ENCODE data around the gene ATRNL1. TPM values are rescaled to one million over a fixed set of nuclear protein-coding genes. Genes with fewer than 3 reads are reported as not detected.

ATRNL1 gene
- total RNA-seq, 1 donor from 2014 or later: 24.2 TPM

GRCh38 chr10:115657161-115657860 lies 564.1 kb downstream of the ATRNL1 start:
- Mint-ChIP-seq H3K4me3 (ENCODE audit: low read depth) (no peak overlapping the region), H3K36me3 (ENCODE audit: insufficient read depth) (no peaks in the 10 kb centered on the region), H3K4me1 (ENCODE audit: low read depth) (peaks cover 7% of the 10 kb centered on the region), H3K27me3 (no peaks in the 10 kb centered on the region), H3K9me3 (ENCODE audit: low read depth) (peaks cover 3% of the 10 kb centered on the region), H3K27ac (no peak overlapping the region)
- TF ChIP-seq, protein P1, sequence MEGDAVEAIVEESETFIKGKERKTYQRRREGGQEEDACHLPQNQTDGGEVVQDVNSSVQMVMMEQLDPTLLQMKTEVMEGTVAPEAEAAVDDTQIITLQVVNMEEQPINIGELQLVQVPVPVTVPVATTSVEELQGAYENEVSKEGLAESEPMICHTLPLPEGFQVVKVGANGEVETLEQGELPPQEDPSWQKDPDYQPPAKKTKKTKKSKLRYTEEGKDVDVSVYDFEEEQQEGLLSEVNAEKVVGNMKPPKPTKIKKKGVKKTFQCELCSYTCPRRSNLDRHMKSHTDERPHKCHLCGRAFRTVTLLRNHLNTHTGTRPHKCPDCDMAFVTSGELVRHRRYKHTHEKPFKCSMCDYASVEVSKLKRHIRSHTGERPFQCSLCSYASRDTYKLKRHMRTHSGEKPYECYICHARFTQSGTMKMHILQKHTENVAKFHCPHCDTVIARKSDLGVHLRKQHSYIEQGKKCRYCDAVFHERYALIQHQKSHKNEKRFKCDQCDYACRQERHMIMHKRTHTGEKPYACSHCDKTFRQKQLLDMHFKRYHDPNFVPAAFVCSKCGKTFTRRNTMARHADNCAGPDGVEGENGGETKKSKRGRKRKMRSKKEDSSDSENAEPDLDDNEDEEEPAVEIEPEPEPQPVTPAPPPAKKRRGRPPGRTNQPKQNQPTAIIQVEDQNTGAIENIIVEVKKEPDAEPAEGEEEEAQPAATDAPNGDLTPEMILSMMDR (IDR thresholded peaks at IDR 0.05; ENCODE audit: unreplicated experiment): no peak
- no peak for DNase-seq (ENCODE audit: low spot score, unreplicated experiment)

GRCh38 chr10:115659616-115660015 lies 566.5 kb downstream of the ATRNL1 start:
- no peaks in the 10 kb centered on the region for H3K4me1 Mint-ChIP-seq (ENCODE audit: low read depth)
- no peaks in the 10 kb centered on the region for H3K36me3 Mint-ChIP-seq (ENCODE audit: insufficient read depth)
- no peak for DNase-seq (ENCODE audit: low spot score, unreplicated experiment)
- peaks cover 3% of the 10 kb centered on the region for H3K9me3 Mint-ChIP-seq (ENCODE audit: low read depth)
- TF ChIP-seq, protein P1 (IDR thresholded peaks at IDR 0.05; ENCODE audit: unreplicated experiment): no peak
- no peak overlapping the region for H3K27ac Mint-ChIP-seq
- H3K4me3 Mint-ChIP-seq (ENCODE audit: low read depth): no peak overlapping the region
- no peaks in the 10 kb centered on the region for H3K27me3 Mint-ChIP-seq

- TF ChIP-seq, protein P1 (IDR thresholded peaks at IDR 0.05; ENCODE audit: unreplicated experiment): no peak
- Mint-ChIP-seq H3K4me1 (ENCODE audit: low read depth) (no peaks in the 10 kb centered on the region), H3K4me3 (ENCODE audit: low read depth) (no peak overlapping the region), H3K36me3 (ENCODE audit: insufficient read depth) (no peaks in the 10 kb centered on the region), H3K27ac (no peak overlapping the region), H3K9me3 (ENCODE audit: low read depth) (no peaks in the 10 kb centered on the region), H3K27me3 (no peaks in the 10 kb centered on the region)
- no peak for DNase-seq (ENCODE audit: low spot score, unreplicated experiment)
Measured at GRCh38 chr10:115660391-115660790, 567.2 kb downstream of the ATRNL1 start.

GRCh38 chr10:115662422-115662821 lies 569.3 kb downstream of the ATRNL1 start:
- Mint-ChIP-seq H3K4me3 (ENCODE audit: low read depth) (no peak overlapping the region), H3K27ac (no peak overlapping the region), H3K4me1 (ENCODE audit: low read depth) (no peaks in the 10 kb centered on the region), H3K9me3 (ENCODE audit: low read depth) (no peaks in the 10 kb centered on the region), H3K36me3 (ENCODE audit: insufficient read depth) (no peaks in the 10 kb centered on the region), H3K27me3 (no peaks in the 10 kb centered on the region)
- DNase-seq (ENCODE audit: low spot score, unreplicated experiment): no peak
- TF ChIP-seq, protein P1 (IDR thresholded peaks at IDR 0.05; ENCODE audit: unreplicated experiment): no peak

- TF ChIP-seq, protein P1 (IDR thresholded peaks at IDR 0.05; ENCODE audit: unreplicated experiment): no peak
- Mint-ChIP-seq H3K36me3 (ENCODE audit: insufficient read depth) (no peaks in the 10 kb centered on the region), H3K4me1 (ENCODE audit: low read depth) (no peaks in the 10 kb centered on the region), H3K4me3 (ENCODE audit: low read depth) (no peak overlapping the region), H3K27ac (peak overlapping the region; percentile 26), H3K27me3 (no peaks in the 10 kb centered on the region), H3K9me3 (ENCODE audit: low read depth) (no peaks in the 10 kb centered on the region)
- no peak for DNase-seq (ENCODE audit: low spot score, unreplicated experiment)
Measured at GRCh38 chr10:115665549-115665948, 572.4 kb downstream of the ATRNL1 start.
